ENCODE results near the gene ICE2. TPM values are rescaled to one million over a fixed set of nuclear protein-coding genes. Genes with fewer than 3 reads are reported as not detected.
"Not testable (repeated sequence)": the region's sequence is repeated elsewhere in the genome, so short reads cannot be mapped to it uniquely, and the experiment has no call there.

Gene ICE2
- polyA plus RNA-seq, 1 of the 3 experiments (the other 2 are of a cell fraction): 19.0 TPM

GRCh38 chr15:60413231-60413824 is 65.6 kb downstream of the ICE2 start:
- Histone ChIP-seq H3K9me3 (no peaks in the 10 kb centered on the region), H3K27me3 (ENCODE audit: insufficient read depth) (no peaks in the 10 kb centered on the region), H3K27ac (ENCODE audit: low read depth in 2 of 2, low read length in 1 of 2) (peak overlapping the region in 1 of 2 experiments; percentile 36; a peak in 2 of 4 replicates), H3K79me2 (ENCODE audit: insufficient read depth) (no peaks in the 10 kb centered on the region), H3K4me1 (ENCODE audit: control insufficient read depth in 1 of 2, insufficient read depth in 2 of 2, low read depth in 1 of 2, low read length in 1 of 2) (peaks cover 0 to 18% of the 10 kb centered on the region in 2 experiments; a peak in 1 of 4 replicates), H3K9me2 (no peaks in the 10 kb centered on the region), H3F3A (replicated peaks; ENCODE audit: insufficient read depth) (peaks cover 23% of the 10 kb centered on the region), H3K9ac (no peak overlapping the region), H3K4me3 (ENCODE audit: low read depth in 2 of 2, low read length in 1 of 2) (no peak overlapping the region), H3K36me3 (replicated peaks in 1 of 2; ENCODE audit: control insufficient read depth in 1 of 2, insufficient read depth in 2 of 2, low read length in 1 of 2) (no peaks in the 10 kb centered on the region), H3K4me2 (no peak overlapping the region; the same call in 1 of the 2 replicates), H2AFZ (ENCODE audit: low read depth) (no peak overlapping the region), H4K20me1 (ENCODE audit: insufficient read depth) (no peaks in the 10 kb centered on the region)
- ChIA-PET POLR2A (no interaction called here), CTCF (interaction anchor here (1.5 kb wide), 1 partner anchor 52 kb away, joined by 4 read pairs; no protein-coding TSS in a partner anchor)
- DNase-seq: no peak
- WGBS (ENCODE audit: low lambda C conversion rate): 79% methylated on average over 8 of the region's 9 CpGs
- TF ChIP-seq EZH2phosphoT487 (IDR thresholded peaks at IDR 0.05; ENCODE audit: borderline replicate concordance, low read depth): no peak
- TF ChIP-seq RFX5 (IDR thresholded peaks at IDR 0.05; ENCODE audit: low read length): no peak
- TF ChIP-seq SMC3 (IDR thresholded peaks at IDR 0.05; ENCODE audit: low read depth, low read length): no peak
- TF ChIP-seq CHD2 (IDR thresholded peaks at IDR 0.05; ENCODE audit: low read length, partially characterized antibody): no peak
- TF ChIP-seq NFIC (IDR thresholded peaks at IDR 0.05; ENCODE audit: borderline replicate concordance): no peak
- TF ChIP-seq FOSL2 (IDR thresholded peaks at IDR 0.05; ENCODE audit: borderline replicate concordance, low read depth): no peak
- TF ChIP-seq FOXM1 (IDR thresholded peaks at IDR 0.05; ENCODE audit: low read depth): no peak
- TF ChIP-seq TEAD4 (IDR thresholded peaks at IDR 0.05; ENCODE audit: borderline replicate concordance, insufficient read depth): no peak
- no peak for TF ChIP-seq GATA2 (CRISPR knock-in tag; IDR thresholded peaks at IDR 0.05)
- no peak for TF ChIP-seq RCOR1 (IDR thresholded peaks at IDR 0.05; ENCODE audit: low read length)
- no peak for TF ChIP-seq GABPA (IDR thresholded peaks at IDR 0.05; ENCODE audit: low read depth)
- TF ChIP-seq TAF1 (IDR thresholded peaks at IDR 0.05; ENCODE audit: borderline replicate concordance, low read depth, low read length): no peak
- no peak for TF ChIP-seq MAX (IDR thresholded peaks at IDR 0.05; ENCODE audit: low read depth)
- TF ChIP-seq YY1 (IDR thresholded peaks at IDR 0.05; ENCODE audit: low read depth): no peak
- no peak for TF ChIP-seq USF1 (IDR thresholded peaks at IDR 0.05; ENCODE audit: borderline replicate concordance, low read depth)

- H3K36me3 ChIP-seq (replicated peaks in 1 of 2; ENCODE audit: control insufficient read depth in 1 of 2, insufficient read depth in 2 of 2, low read length in 1 of 2); H3K4me3 ChIP-seq (ENCODE audit: low read depth in 2 of 2, low read length in 1 of 2); H3K4me2 ChIP-seq; H4K20me1 ChIP-seq (ENCODE audit: insufficient read depth); H3K9me3 ChIP-seq; DNase-seq; H3K9ac ChIP-seq; H3K27me3 ChIP-seq (ENCODE audit: insufficient read depth); POLR2A ChIA-PET; H3K9me2 ChIP-seq; H3K79me2 ChIP-seq (ENCODE audit: insufficient read depth); H2AFZ ChIP-seq (ENCODE audit: low read depth): not testable (repeated sequence)
- Histone ChIP-seq H3K4me1 (ENCODE audit: control insufficient read depth in 1 of 2, insufficient read depth in 2 of 2, low read depth in 1 of 2, low read length in 1 of 2) (peaks cover 0 to 23% of the 10 kb centered on the region in 2 experiments; a peak in 1 of 4 replicates), H3K27ac (ENCODE audit: low read depth in 2 of 2, low read length in 1 of 2) (peak overlapping the region in 1 of 2 experiments; percentile 36; a peak in 2 of 4 replicates), H3F3A (replicated peaks; ENCODE audit: insufficient read depth) (peaks cover 26% of the 10 kb centered on the region)
- CTCF ChIA-PET: interaction anchor here (1.5 kb wide), 1 partner anchor 52 kb away, joined by 4 read pairs; no protein-coding TSS in a partner anchor
- WGBS (ENCODE audit: low lambda C conversion rate): 95% methylated on average over 21 of the region's 21 CpGs
These were observed 66.1 kb downstream of the ICE2 start for GRCh38 chr15:60412807-60413206.
